Measurements from ENCODE around the gene SPATA20. TPM values are rescaled to one million over a fixed set of nuclear protein-coding genes. Genes with fewer than 3 reads are reported as not detected.

The SPATA20 gene
- total and polyA plus RNA-seq, 2 of the 13 experiments (the other 11 are each of a cell fraction or from before 2014, with no cell fraction given): 36.1 to 64.8 TPM

GRCh38 chr17:50542795-50543774 lies 3.9 kb upstream of the SPATA20 start (continued):
- TF ChIP-seq ZNF362 (CRISPR knock-in tag; IDR thresholded peaks at IDR 0.05; ENCODE audit: borderline replicate concordance) (0 out of 2 replicates have a peak, but pooled peaks have one; percentile 13), REST (IDR thresholded peaks at IDR 0.05; ENCODE audit: borderline replicate concordance in 1 of 2, low read depth in 1 of 2, low read length in 2 of 2) (0 out of 4 replicates have a peak, but pooled peaks of 1 of the 2 experiments have one; percentile 22), TRIM24 (CRISPR knock-in tag; IDR thresholded peaks at IDR 0.05) (no peak), ZNF354B (CRISPR knock-in tag; IDR thresholded peaks at IDR 0.05) (no peak), ZFP37 (CRISPR knock-in tag; IDR thresholded peaks at IDR 0.05; ENCODE audit: borderline replicate concordance) (peak; percentile 30; the same call in 1 of the 2 replicates), MED8 (CRISPR knock-in tag; IDR thresholded peaks at IDR 0.05; ENCODE audit: insufficient replicate concordance) (no peak), ZNF646 (CRISPR knock-in tag; IDR thresholded peaks at IDR 0.05) (no peak), ZNF777 (CRISPR knock-in tag; IDR thresholded peaks at IDR 0.05) (0 out of 2 replicates have a peak, but pooled peaks have one; percentile 18), CBX2 (IDR thresholded peaks at IDR 0.05; ENCODE audit: low read depth, low read length) (no peak), CBX2 (CRISPR knock-in tag; IDR thresholded peaks at IDR 0.05; ENCODE audit: low read depth) (no peak), ATF5 (CRISPR knock-in tag; IDR thresholded peaks at IDR 0.05; ENCODE audit: low read depth) (no peak), HOXA5 (CRISPR knock-in tag; IDR thresholded peaks at IDR 0.05) (peak; percentile 84), ZNF136 (CRISPR knock-in tag; IDR thresholded peaks at IDR 0.05; ENCODE audit: low read depth) (no peak)

Measured in HepG2 (cell line).